ENCODE results near the gene TMEM114.

Gene TMEM114

DNA sequence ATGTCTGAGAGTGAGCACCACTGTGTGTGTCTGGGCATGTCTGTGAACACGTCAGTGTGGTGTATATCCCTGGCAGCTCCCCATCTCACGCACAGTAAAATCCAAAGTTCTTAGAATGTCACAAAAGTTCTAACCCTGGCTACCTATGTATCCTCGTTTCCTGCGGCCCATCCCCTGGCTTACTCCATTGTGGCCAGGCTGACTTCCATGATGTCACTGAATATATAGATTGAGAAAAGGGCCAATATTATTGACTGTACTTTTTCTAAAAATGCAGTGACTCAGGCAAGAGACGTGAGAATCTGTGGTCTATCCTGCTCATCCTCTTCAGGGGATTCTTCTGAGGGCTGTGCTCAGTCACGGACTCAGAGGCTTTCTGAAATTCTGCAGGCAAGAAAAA, 30.2 kb upstream of the TMEM114 start:
- Histone ChIP-seq H3K4me3 (replicated peaks; ENCODE audit: low read depth, low read length) (no peak overlapping the region), H3K36me3 (ENCODE audit: control insufficient read depth, insufficient read depth, low read length) (peaks cover 2% of the 10 kb centered on the region; the same call in 1 of the 2 replicates), H3K27me3 (replicated peaks; ENCODE audit: control insufficient read depth, insufficient read depth, low read length) (no peaks in the 10 kb centered on the region; the same call in 1 of the 2 replicates)
- DNase-seq (ENCODE audit: extremely low read depth, insufficient read length) = no peak
- TF ChIP-seq, protein P1, sequence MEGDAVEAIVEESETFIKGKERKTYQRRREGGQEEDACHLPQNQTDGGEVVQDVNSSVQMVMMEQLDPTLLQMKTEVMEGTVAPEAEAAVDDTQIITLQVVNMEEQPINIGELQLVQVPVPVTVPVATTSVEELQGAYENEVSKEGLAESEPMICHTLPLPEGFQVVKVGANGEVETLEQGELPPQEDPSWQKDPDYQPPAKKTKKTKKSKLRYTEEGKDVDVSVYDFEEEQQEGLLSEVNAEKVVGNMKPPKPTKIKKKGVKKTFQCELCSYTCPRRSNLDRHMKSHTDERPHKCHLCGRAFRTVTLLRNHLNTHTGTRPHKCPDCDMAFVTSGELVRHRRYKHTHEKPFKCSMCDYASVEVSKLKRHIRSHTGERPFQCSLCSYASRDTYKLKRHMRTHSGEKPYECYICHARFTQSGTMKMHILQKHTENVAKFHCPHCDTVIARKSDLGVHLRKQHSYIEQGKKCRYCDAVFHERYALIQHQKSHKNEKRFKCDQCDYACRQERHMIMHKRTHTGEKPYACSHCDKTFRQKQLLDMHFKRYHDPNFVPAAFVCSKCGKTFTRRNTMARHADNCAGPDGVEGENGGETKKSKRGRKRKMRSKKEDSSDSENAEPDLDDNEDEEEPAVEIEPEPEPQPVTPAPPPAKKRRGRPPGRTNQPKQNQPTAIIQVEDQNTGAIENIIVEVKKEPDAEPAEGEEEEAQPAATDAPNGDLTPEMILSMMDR (IDR thresholded peaks at IDR 0.05; ENCODE audit: insufficient read depth, low read length, poor library complexity, severe bottlenecking) = no peak

DNA sequence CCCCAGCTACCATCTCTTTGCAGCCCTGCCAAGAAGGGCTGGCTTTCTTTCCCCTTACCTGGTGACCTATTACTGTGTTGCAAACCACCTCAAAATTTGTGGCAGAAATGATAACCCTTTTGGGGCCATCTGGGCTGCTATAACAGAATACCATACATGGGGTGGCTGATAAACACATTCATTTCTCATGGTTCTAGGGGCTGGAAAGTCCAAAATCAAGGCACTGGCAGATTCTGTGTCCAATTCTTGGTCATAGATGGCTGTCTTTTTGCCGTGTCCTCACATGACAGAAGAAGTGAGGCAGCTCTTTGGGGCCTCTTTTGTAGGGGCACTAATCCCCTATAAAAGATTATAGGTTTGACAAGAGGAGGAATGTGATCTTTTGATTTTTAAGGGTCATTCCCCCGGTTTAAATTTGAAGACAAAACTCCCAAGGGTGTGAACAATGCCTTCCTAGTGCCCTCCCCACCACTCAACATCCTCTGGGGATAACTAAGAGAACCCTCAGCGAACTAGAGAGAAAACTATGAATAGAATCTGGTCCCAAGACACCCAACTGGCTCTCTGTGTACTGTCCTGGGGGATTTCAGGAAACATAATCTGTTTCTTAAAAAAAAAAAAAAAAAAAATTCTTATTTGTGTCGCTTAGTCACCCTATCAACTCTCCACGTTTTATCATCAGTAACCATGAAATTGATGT, 29.5 kb upstream of the TMEM114 start:
- TF ChIP-seq, protein P1 (IDR thresholded peaks at IDR 0.05; ENCODE audit: insufficient read depth, low read length, poor library complexity, severe bottlenecking) = no peak
- H3K27me3 ChIP-seq (replicated peaks; ENCODE audit: control insufficient read depth, insufficient read depth, low read length) = no peaks in the 10 kb centered on the region; the same call in 1 of the 2 replicates
- H3K36me3 ChIP-seq (ENCODE audit: control insufficient read depth, insufficient read depth, low read length) = no peaks in the 10 kb centered on the region
- H3K4me3 ChIP-seq (replicated peaks; ENCODE audit: low read depth, low read length) = no peak overlapping the region
- no peak for DNase-seq (ENCODE audit: extremely low read depth, insufficient read length)

- Histone ChIP-seq H3K36me3 (ENCODE audit: control insufficient read depth, insufficient read depth, low read length) (no peaks in the 10 kb centered on the region), H3K27me3 (replicated peaks; ENCODE audit: control insufficient read depth, insufficient read depth, low read length) (no peaks in the 10 kb centered on the region; the same call in 1 of the 2 replicates), H3K4me3 (replicated peaks; ENCODE audit: low read depth, low read length) (no peak overlapping the region)
- TF ChIP-seq, protein P1 (IDR thresholded peaks at IDR 0.05; ENCODE audit: insufficient read depth, low read length, poor library complexity, severe bottlenecking) = no peak
- no peak for DNase-seq (ENCODE audit: extremely low read depth, insufficient read length)
These were observed 24.2 kb upstream of the TMEM114 start for GRCh38 chr16:8614435-8615029.

DNA sequence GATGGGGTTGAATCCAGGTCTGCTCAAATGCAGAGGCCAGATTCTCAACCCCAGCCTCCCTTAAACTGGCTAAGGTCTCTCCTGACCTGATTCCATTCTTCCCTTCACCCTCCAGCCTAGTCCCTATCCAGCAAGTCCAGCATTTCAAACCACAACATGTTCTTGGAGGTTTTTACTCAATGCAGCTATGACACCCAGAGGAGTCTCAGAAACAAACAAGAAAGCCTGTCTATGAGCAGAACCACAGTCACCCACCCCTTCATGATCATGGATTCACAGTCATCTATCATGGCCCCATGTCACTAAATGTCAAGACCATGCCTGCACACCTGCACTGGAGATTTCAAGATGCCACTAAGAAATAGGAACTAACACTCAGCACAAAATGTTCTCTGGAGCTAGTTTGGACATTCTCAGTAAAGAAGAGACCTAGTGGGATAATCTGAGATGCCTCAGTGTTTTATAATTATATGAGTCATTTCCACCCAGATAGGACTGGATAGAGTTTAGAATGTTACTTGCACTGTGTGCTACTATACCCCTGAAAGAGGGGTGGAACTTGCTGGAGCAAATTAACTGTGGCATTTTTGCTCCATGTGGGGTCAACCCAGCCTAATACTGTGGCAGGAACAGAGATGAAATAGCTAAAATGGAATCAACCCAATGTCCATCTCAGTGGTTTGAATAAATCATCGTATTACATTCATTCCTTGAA, 21.7 kb upstream of the TMEM114 start:
- TF ChIP-seq, protein P1 (IDR thresholded peaks at IDR 0.05; ENCODE audit: insufficient read depth, low read length, poor library complexity, severe bottlenecking) = no peak
- no peak for DNase-seq (ENCODE audit: extremely low read depth, insufficient read length)
- H3K27me3 ChIP-seq (replicated peaks; ENCODE audit: control insufficient read depth, insufficient read depth, low read length) = no peaks in the 10 kb centered on the region
- no peak overlapping the region for H3K4me3 ChIP-seq (replicated peaks; ENCODE audit: low read depth, low read length)
- H3K36me3 ChIP-seq (ENCODE audit: control insufficient read depth, insufficient read depth, low read length) = no peaks in the 10 kb centered on the region

GRCh38 chr16:8611122-8611521, 20.8 kb upstream of the TMEM114 start:
- Histone ChIP-seq H3K4me3 (replicated peaks; ENCODE audit: low read depth, low read length) (no peak overlapping the region), H3K36me3 (ENCODE audit: control insufficient read depth, insufficient read depth, low read length) (no peaks in the 10 kb centered on the region), H3K27me3 (replicated peaks; ENCODE audit: control insufficient read depth, insufficient read depth, low read length) (no peaks in the 10 kb centered on the region)
- no peak for DNase-seq (ENCODE audit: extremely low read depth, insufficient read length)
- TF ChIP-seq, protein P1 (IDR thresholded peaks at IDR 0.05; ENCODE audit: insufficient read depth, low read length, poor library complexity, severe bottlenecking) = no peak

Data from GM06990 (cell line).